Measurements from ENCODE around the gene TNFRSF17.
"Not testable (repeated sequence)": the region's sequence is repeated elsewhere in the genome, so short reads cannot be mapped to it uniquely, and the experiment has no call there.

Gene TNFRSF17

GRCh38 chr16:11964761-11965551 lies at the start of gene TNFRSF17:
TSS of gene TNFRSF17 (plus strand) at chr16:11965210. CDS start at chr16:11965325, 115 bp downstream.
- DNase-seq, result no peak

- DNase-seq, result peak; percentile 91
Observed at GRCh38 chr16:11915644-11916523, 49.1 kb upstream of the TNFRSF17 start, which contains the start of gene GSPT1. TSS of gene GSPT1 (minus strand) at chr16:11915956. CDS start at chr16:11915720, 236 bp downstream.

DNA sequence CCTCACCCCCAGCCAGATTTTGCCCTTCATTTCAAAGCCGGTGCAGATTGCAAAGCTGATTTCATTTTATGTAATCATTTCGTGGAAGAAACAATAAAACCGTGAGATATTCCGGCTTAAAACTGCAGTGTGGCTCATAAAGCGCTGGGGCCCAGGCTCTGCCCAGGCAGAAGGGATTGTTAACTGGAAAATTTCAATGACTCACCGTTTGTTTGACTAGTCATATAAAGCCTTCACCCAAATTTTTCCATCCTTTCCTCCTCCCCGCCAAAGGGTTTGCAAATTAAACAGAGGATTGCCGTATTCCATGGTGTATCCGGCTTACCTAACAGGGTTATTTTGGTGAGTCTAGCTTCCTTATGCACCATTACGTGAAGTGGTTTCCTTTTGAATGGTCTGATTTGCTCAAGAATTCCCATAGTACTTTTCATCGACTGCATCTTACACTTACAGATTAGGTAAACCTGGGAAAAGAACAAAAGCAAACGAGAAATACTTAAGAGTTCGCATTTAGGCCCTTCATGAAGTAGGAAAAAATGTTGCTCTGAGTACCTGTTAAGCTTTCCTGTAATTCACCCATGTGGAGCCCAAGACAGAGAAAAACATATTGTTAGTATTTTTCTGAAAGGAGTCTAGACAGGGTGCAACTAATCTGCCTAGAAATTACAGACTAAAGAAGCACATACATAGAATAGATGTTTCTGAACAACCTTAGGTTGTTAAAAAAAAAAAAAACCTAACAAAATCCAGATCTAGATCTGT lies 48.3 kb upstream of the TNFRSF17 start:
- no peak for DNase-seq

GRCh38 chr16:11924046-11924445 lies 41.0 kb upstream of the TNFRSF17 start:
- not testable (repeated sequence) for DNase-seq

- not testable (repeated sequence) for DNase-seq
Observed at GRCh38 chr16:11927350-11927749, 37.7 kb upstream of the TNFRSF17 start.

DNA sequence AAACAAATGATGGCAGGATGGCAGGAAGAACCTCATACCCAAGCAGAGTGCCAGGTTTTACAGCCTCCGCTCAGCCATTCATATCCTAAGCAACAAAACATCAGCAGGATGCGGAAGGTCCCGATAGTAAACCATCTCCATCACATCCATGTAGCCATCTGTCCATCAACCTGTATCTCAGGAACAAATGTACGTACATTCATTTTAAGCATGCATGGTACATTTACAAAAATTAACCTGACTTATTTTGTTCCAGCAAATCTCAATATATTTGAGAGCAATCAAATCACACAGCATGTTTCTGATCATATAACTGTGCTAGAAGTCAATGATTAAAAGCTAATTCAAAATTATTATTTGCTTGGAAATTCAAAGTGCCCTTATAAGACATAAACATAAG lies 23.1 kb upstream of the TNFRSF17 start, which contains the start of gene NPIPB2:
TSS of gene NPIPB2 (minus strand) at position 101 of the 400 bp plus-strand sequence. CDS start at position 101, 0 bp downstream.
- DNase-seq, result not testable (repeated sequence)

DNA sequence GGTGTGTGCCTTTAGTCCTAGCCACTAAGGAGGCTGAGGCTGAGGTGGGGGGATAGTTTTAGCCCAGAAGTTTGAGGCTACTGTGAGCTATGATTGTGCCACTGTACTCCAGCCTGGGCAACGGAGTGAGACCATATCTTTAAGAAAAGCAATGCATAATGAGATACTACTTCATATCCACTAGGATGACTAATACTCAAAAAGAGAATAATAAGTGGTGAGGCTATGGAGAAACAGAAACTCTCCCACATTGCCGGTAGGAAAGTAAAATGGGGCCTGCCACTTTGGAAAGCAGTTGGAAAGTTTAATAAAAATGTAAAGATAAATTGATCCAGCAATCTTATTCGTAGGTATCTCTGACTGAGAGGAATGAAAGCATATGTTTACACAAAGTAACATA lies 18.6 kb upstream of the TNFRSF17 start:
- DNase-seq, result no peak

- DNase-seq, result no peak
Observed at GRCh38 chr16:11948819-11949218, 16.2 kb upstream of the TNFRSF17 start.

DNA sequence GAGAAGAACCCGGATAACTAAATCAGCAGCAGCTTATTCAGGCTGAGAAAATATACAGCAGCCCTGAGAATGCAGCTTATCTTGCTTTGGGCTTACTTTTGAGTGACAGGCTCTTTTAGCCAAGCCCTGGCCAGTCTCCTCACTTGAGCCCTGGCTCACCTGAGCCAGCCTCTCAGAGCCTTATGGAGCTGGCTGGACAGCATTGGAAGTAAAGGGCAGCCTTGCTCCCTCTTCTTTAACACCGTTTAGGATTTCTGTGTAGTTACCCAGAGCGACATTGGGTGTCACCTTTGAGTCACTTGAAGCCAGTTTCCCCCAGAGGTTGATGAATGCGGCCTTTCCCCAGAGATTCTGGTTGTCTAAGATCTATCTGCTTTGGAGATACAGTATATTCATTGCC lies 15.5 kb upstream of the TNFRSF17 start:
- DNase-seq, result no peak

- no peak for DNase-seq
Observed at GRCh38 chr16:11950388-11950787, 14.6 kb upstream of the TNFRSF17 start.

DNA sequence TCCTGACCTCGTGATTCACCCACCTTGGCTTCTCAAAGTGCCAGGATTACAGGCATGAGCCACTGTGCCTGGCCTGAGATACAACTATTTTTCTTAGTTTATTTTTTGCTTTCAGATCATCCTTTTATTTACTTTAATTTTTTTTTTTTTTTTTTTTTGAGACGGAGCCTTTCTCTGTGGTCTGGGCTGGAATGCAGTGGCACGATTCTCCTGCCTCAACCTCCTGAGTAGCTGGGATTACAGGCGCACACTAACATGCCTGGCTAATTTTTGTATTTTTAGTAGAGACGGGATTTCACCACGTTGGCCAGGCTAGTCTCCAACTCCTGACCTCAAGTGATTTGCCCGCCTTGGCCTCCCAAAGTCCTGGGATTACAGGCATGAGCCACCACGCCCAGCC lies 11.4 kb upstream of the TNFRSF17 start:
- DNase-seq, result not testable (repeated sequence)

DNA sequence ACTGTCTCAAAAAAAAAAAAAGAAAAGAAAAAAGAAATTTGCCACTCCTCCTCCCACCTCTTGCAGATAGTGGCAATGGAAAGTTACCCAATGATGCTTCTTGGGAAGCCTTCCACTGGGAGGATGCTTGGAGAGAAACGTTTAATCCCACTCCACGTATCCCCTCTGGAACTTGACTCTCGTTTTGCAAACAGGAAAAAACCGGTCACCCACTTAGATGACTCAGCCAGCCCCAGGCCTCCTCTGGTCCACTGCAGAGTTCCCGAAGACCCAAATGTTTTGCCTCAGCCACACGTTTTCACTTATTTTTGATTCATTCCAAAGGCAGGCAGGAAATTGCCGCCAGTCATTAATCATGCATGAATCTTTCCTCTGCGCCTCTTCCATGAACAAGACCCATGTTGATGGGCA lies 9.3 kb upstream of the TNFRSF17 start:
- DNase-seq, result no peak

- DNase-seq, result no peak
Observed at GRCh38 chr16:11956558-11956957, 8.5 kb upstream of the TNFRSF17 start.

- no peak for DNase-seq
Observed at GRCh38 chr16:11957591-11958395, 7.2 kb upstream of the TNFRSF17 start.

DNA sequence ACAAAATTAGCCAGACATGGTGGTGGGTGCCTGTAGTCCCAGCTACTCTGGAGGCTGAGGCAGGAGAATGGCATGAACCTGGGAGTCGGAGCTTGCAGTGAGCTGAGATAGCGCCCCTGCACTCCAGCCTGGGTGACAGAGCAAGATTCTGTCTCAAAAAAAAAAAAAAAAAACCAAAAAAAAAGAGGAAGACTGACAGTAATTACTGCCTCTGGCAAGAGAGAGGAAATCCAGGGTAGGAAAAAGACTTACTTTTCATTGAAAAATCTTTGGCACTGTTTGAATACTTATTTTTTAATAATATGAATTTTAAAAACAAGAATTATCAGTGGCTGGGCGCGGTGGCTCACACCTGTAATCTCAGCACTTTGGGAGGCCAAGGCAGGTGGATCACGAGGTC lies 2.6 kb upstream of the TNFRSF17 start:
- not testable (repeated sequence) for DNase-seq

- DNase-seq, result not testable (repeated sequence)
Observed at GRCh38 chr16:11962978-11963377, 2.0 kb upstream of the TNFRSF17 start.

DNA sequence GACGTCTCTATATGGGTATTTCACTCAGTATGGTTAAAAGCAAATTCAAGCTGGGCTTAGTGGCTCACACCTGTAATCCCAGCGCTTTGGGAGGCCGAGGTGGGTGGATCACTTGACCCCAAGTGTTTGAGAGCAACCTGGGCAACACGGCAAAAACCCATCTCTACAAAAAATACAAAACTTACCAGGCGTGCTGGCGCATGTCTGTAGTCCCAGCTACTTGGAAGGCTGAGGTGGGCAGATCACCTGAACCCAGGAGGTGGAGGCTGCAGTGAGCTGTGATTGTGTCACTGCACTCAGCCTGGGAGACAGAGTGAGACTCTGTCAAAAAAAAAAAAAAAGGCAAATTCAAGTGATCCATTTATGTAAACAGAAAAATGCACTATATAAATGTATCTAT lies 1.3 kb upstream of the TNFRSF17 start:
- no peak for DNase-seq

DNA sequence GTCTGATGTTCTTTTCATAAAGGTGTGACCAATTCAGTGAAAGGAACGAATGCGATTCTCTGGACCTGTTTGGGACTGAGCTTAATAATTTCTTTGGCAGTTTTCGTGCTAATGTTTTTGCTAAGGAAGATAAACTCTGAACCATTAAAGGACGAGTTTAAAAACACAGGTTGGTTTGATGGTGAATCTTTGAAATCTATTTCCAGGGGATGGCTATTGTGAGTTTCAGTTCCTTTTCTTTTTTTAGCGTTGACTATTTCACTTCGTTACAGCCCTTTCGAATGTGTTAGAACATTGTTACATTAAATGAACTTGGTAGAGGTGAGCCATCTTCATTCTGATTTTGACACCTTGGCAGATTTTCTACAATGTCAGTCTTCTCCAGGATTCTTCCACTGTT lies 1.2 kb downstream of the TNFRSF17 start:
- DNase-seq, result no peak

DNA sequence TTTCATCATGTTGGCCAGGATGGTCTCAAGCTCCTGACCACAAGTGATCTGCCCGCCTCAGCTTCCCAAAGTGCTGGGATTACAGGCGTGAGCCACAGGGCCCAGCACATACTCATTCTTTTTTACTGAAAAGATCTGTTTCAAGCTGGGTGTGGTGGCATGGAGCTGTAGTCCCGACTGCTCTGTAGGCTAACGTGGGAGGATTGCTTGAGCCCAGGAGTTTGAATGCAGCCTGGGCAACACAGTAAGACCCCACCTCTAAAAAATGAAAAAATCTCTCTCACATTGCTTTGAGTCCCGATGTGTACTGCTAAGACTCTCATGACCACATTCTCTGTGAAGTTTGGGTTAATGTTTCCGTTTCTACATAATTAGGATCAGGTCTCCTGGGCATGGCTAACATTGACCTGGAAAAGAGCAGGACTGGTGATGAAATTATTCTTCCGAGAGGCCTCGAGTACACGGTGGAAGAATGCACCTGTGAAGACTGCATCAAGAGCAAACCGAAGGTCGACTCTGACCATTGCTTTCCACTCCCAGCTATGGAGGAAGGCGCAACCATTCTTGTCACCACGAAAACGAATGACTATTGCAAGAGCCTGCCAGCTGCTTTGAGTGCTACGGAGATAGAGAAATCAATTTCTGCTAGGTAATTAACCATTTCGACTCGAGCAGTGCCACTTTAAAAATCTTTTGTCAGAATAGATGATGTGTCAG lies 2.3 kb downstream of the TNFRSF17 start:
- no peak for DNase-seq

DNA sequence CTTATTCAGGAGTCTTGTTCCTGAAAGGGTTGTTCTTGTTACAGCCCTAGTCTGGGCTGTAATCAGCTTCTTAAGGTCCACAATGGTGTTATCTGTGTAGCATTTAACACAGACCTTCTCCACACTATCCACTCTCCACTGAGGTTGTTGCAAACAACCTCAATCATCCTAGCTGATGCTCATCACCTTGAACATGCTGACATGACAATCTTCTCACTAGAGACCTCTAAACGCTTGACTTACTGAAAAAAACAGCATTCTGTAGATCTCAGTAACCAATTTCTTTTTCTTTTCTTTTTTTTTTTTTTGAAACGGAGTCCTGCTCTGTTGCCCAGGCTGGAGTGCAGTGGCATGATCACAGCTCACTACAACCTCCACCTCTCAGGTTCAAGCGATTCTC lies 3.6 kb downstream of the TNFRSF17 start:
- DNase-seq, result no peak

- not testable (repeated sequence) for DNase-seq
Observed at GRCh38 chr16:11970292-11970691, 5.3 kb downstream of the TNFRSF17 start.
